GM18858 (cell line): ENCODE results near the gene FAM240A.

Experiments
- ATAC-seq: cut with Tn5 transposase; IDR thresholded peaks from one replicate; pipeline ENCODE4 v1.9.1; 2021; ENCODE audit not compliant: unreplicated experiment

Gene FAM240A

DNA sequence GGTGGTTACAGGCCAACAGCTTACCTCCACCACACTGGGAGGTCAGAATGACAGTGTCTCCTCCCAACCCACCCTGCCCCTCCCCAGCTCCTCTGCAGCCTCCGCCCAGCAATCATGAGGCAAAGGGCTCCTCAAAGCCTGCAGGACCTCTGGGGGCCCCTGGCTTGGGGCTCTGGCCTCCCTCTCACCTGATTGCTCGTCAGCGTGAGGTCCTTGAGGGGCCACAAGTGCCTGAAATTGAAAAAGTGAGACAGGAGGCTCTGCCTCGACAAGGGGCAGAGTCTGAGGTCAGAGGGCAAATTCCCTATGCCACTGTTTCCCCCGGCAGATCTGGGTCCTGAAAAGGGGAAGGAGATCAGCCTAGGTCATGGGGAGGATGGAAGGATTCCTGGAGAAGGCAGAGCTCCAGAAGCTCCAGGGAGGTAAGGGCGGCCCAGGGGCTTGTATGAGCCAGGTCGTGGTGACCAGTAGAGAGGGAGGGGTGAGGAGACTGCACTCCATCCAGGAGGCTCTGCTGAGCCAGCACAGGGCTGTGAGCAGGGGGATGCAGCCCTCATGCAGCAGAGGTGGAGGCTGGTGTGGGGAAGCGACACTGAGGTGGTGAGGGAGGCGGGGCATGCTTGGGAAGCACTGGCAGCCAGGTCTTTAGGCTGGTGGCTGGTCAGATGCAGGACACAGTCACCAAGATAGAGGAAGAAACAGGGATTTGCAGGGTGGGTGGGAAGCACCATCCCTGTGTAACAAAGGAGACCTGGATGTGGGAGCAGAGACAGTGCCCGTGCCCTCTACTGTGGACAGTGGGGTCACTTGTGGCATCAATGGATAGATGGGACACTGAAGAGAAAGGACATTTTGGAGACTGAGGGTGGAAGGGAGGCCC lies 61.1 kb downstream of the FAM240A start:
- ATAC-seq = no peak

GRCh38 chr3:46674031-46674845 lies 61.9 kb downstream of the FAM240A start:
- ATAC-seq = no peak

DNA sequence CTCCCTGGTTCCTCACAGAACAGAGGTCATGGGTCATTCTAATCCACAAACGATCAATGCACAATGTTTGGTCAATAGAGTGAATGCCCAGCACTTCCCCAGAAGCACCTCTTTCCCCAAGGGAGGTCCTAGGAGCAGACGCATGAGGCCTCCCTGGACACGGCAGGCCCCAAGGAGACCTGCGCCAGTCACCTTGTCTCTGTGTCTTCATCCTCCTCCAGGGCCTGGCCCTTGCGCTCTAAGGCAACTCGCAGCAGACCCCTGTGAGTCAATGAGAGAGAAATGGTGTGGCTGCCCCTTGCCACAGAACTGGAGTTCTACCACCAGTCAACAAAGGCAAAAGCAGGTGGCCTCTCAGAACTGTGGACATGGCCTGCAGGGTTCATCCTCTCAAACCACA lies 63.1 kb downstream of the FAM240A start:
- no peak for ATAC-seq
